ENCODE measurements around the gene GPC3. TPM values are rescaled to one million over a fixed set of nuclear protein-coding genes. Genes with fewer than 3 reads are reported as not detected.

The GPC3 gene
- total RNA-seq, 1 donor from 2014 or later = 30.4 TPM

- Mint-ChIP-seq H3K9me3 (peaks cover 6% of the 10 kb centered on the region), H3K4me3 (no peak overlapping the region), H3K4me1 (no peaks in the 10 kb centered on the region), H3K27me3 (ENCODE audit: low read depth) (no peaks in the 10 kb centered on the region), H3K27ac (ENCODE audit: unreplicated experiment) (no peak overlapping the region), H3K36me3 (ENCODE audit: low read depth) (peaks cover 3% of the 10 kb centered on the region)
- no peak for TF ChIP-seq CTCF (conservative IDR thresholded peaks at IDR 0.05)
- no peak for DNase-seq (ENCODE audit: low read depth, low spot score)
Measured at GRCh38 chrX:133544115-133544514, 441.3 kb downstream of the GPC3 start.

DNA sequence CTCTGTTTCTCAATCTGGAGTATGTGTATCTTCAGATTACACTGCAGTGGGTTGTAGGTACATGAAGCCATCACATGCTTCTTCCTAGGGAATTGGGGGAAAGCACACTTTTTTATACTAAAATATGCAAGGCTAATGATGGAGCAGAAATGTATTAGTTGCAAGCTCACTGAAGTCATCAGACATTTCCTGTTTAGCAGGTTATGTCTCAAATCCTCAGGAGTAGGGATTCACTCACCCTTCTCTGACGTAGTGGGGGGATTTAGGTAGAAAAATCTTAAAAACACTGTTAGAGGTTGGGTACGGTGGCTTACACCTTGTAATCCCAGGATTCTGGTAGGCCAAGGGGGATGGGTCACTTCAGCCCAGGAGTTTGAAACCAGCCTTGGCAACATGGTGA lies 441.7 kb downstream of the GPC3 start:
- Mint-ChIP-seq H3K4me3 (no peak overlapping the region), H3K27ac (ENCODE audit: unreplicated experiment) (no peak overlapping the region), H3K4me1 (no peaks in the 10 kb centered on the region), H3K9me3 (peaks cover 6% of the 10 kb centered on the region), H3K27me3 (ENCODE audit: low read depth) (no peaks in the 10 kb centered on the region), H3K36me3 (ENCODE audit: low read depth) (peaks cover 3% of the 10 kb centered on the region)
- TF ChIP-seq CTCF (conservative IDR thresholded peaks at IDR 0.05) = no peak
- DNase-seq (ENCODE audit: low read depth, low spot score) = no peak

GRCh38 chrX:133542476-133542875 lies 442.9 kb downstream of the GPC3 start:
- no peak for DNase-seq (ENCODE audit: low read depth, low spot score)
- Mint-ChIP-seq H3K4me1 (peaks cover 8% of the 10 kb centered on the region), H3K36me3 (ENCODE audit: low read depth) (peaks cover 3% of the 10 kb centered on the region), H3K27me3 (ENCODE audit: low read depth) (no peaks in the 10 kb centered on the region), H3K9me3 (peaks cover 6% of the 10 kb centered on the region), H3K4me3 (no peak overlapping the region), H3K27ac (ENCODE audit: unreplicated experiment) (no peak overlapping the region)
- no peak for TF ChIP-seq CTCF (conservative IDR thresholded peaks at IDR 0.05)

DNA sequence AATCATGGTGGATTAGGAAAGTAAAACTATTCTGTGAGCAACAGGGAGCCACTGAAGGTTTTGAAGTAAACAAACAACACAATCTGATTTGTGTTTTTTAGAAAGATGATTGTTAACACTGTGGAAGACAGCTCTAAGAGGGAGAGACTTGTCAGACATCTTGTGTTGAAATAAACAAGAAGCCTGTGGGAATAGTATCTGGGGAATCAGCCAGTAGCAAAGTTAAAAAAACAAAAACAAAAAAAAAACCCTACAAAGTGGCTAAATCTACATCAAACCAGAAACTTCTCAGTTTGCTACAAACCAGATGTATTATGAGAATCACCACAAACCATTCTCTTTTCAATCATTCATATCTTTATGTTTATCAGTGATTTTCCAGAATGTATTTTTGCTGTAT lies 444.4 kb downstream of the GPC3 start:
- Mint-ChIP-seq H3K36me3 (ENCODE audit: low read depth) (no peaks in the 10 kb centered on the region), H3K27me3 (ENCODE audit: low read depth) (no peaks in the 10 kb centered on the region), H3K9me3 (no peaks in the 10 kb centered on the region), H3K27ac (ENCODE audit: unreplicated experiment) (no peak overlapping the region), H3K4me1 (peaks cover 8% of the 10 kb centered on the region), H3K4me3 (no peak overlapping the region)
- TF ChIP-seq CTCF (conservative IDR thresholded peaks at IDR 0.05) = no peak
- DNase-seq (ENCODE audit: low read depth, low spot score) = no peak

GRCh38 chrX:133538148-133538547 lies 447.2 kb downstream of the GPC3 start:
- Mint-ChIP-seq H3K27me3 (ENCODE audit: low read depth) (no peaks in the 10 kb centered on the region), H3K36me3 (ENCODE audit: low read depth) (no peaks in the 10 kb centered on the region), H3K27ac (ENCODE audit: unreplicated experiment) (no peak overlapping the region), H3K9me3 (no peaks in the 10 kb centered on the region), H3K4me3 (no peak overlapping the region), H3K4me1 (peaks cover 8% of the 10 kb centered on the region)
- DNase-seq (ENCODE audit: low read depth, low spot score) = no peak
- TF ChIP-seq CTCF (conservative IDR thresholded peaks at IDR 0.05) = no peak

GRCh38 chrX:133537142-133537541 lies 448.3 kb downstream of the GPC3 start:
- no peak overlapping the region for H3K27ac Mint-ChIP-seq (ENCODE audit: unreplicated experiment)
- H3K36me3 Mint-ChIP-seq (ENCODE audit: low read depth) = no peaks in the 10 kb centered on the region
- TF ChIP-seq CTCF (conservative IDR thresholded peaks at IDR 0.05) = no peak
- no peak for DNase-seq (ENCODE audit: low read depth, low spot score)
- no peaks in the 10 kb centered on the region for H3K27me3 Mint-ChIP-seq (ENCODE audit: low read depth)
- no peak overlapping the region for H3K4me3 Mint-ChIP-seq
- H3K4me1 Mint-ChIP-seq = peaks cover 8% of the 10 kb centered on the region
- H3K9me3 Mint-ChIP-seq = no peaks in the 10 kb centered on the region
